Fibroblast of gingiva (primary cell): ENCODE measurements around the gene TMEM182.
A peak's percentile ranks its signal among the peaks of the same experiment; 100 is the strongest.

ENCODE experiments used
- DNase-seq: peaks from one replicate; pipeline ENCODE4 v3.0.0-alpha.2; 2011; ENCODE audit warnings: low read depth

The TMEM182 gene

DNA sequence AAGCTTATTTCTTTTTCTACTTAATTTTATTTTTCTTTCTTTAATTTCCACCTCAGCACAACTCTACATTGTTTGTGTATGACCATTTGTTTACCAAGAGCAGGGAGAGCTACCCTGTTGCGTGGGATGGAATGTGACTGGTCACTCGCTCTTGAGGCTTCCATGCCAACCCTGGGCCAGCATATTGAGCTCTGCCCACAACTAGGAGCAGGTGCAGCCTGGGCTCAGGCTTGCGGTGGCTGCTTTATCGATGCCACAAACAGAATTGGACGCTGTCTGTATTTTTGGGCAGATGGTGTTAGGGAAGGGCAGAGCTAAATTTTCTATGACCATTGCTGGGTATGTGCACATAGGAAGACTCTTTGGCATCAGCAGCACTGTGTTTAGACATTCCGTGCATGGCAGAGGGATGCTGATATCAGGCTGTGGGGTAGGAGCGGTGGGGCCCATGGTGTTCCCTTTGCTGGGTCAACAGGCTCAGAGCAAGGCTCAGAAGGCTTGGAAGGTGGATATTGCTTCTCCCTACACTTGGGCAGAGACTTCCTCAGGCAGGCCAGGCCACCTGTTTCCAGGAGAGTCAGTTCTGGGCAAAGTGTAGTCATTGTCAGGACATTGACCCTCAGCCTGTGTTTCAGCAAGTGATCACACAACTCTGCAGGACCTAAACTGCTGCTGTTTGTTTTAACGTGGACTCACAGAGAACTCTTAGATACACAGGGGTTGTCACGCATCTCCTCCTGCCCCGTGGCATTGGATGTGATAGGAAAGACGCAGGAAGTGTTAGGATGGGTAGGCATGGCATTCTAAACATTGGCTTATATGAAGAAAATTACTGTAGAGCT is 40.2 kb downstream of the TMEM182 start:
- DNase-seq = no peak

DNA sequence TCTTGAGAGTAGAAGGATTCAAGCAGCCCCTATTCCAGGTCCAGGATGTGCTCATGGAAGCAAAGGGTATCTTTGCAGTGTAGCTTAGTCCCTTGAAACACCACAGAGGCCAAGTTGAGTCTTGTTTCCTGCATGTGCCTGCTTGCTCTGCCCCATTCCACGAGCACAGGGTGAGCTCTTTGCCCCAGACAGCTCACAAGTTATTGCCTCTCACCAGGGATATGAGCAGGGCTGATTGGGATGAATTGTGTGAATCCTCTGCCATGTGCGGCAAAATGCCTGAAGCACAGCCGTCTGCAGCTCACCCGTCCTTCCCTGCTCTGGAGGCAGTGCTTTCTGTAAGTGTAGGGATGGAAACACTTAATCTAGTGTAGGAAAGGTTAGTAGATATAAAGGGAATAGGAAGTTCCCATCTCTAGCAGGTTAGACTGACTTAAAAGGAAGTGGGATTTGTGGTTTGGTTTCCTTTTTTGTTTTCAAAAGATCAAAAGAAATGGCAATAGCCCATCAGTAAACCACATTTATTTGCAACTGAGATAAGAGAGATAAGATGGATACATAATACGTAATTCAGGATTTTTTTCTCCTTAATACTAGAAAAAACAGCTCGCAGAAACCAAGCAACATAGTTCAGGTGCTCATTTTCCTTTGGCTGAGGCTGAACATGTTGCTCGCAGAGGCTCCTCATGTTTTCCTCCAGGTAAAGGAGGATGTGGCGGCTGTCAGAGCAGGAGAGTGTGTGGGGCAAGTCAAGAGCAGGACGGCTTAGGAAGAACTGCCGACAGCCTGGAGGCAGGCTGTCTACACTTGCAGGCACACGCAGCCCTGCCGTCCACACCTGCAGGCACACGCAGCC is 41.4 kb downstream of the TMEM182 start:
- DNase-seq = no peak

DNA sequence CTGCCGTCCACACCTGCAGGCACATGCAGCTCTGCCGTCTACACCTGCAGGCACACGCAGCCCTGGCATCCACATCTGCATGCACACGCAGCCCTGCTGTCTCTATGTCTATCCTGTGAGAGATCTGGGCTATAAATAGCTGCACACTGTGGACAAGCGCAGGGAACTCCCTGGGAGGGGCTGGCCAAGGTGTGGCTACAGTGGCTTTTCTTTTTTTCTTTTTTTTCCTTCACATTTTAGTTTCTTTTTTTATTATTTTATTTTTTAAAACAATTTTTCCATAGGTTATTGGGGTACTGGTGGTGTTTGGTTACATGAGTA is 42.0 kb downstream of the TMEM182 start:
- DNase-seq = no peak

DNA sequence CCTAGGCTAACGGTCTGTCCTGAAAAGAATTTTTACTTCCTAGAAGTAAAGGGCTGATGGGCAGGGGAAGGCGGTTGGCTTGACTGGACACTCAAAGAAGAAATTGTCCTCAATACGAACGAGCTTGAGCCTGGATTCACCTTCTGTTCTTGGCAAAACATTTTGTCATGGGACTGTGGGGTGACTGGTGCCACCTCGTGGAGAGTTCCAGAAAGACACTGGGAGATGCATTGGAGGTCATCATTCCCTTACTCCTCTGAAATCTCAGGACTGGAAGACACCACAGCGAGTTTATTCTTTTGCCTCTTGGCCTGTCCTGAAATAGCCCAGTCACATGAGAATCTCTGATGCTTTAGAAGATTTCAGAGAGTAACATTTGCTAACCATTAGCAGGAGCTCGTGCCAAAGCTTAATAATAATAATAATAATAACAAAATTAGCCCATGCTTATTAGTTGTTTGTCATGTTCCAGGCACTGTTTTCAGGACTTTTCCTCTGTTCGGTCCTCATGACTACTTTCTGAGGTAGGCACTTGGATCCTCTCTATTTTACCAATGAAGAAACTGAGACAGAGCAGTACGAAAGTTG is 44.5 kb downstream of the TMEM182 start:
- DNase-seq = peak; percentile 67

DNA sequence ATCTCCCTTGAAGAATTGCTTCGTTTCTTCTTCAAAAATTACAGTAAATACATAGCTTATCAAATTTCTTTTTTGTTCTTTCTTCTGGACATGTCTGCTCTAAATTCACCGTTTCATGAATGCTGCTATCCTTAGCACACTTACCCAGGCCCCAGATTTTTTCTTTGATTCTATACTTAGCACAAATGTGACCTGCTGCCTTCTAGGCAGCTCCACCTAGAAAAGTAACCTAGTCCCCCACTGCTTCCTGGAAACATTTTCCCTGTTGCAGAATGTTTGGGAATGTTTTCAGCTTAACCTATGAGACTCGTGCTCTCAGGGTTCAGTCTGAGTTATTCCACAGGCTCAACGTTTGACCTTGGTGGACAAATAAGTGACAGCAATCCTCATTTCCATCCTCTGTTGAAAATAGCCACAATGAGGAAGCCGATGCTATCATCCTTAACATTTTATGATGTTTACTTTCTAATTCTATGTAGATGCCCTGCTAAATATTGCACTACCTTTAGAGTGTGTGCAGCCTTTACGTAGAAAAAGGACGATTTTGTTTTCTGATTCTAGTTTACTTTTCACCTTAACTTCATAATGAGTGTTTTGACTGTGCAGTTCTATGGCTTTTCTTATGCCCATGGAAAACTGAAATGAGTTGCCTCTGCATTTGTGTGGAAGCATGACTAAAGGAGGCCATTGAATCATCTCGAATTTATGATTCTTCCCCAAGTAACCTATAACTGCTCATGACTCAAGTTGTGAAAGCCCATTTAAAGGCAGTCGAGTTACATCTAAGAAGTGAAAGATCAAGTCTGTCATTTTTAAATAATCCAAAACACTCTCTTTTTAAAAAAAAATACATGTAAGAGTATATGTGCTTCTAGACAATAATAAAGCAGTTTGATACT is 47.7 kb downstream of the TMEM182 start:
- no peak for DNase-seq

DNA sequence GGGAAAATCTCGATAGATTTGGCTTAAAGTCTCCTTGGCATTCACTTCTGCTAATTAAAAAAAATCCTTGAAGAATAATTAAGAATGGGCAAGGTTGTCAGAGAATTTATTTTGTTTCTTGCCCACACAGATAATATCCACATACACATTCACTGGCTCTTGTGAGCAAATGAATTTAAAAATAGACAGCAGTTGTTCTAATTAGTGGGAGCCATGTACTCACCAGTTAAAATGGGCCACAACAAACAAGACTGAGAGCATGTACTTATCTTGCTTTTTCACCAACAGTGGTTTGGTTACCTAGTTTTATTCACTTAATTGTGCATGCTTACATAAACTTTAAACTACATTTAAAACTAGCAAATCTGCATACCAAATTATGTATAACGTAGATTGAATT is 53.5 kb downstream of the TMEM182 start:
- DNase-seq = no peak

DNA sequence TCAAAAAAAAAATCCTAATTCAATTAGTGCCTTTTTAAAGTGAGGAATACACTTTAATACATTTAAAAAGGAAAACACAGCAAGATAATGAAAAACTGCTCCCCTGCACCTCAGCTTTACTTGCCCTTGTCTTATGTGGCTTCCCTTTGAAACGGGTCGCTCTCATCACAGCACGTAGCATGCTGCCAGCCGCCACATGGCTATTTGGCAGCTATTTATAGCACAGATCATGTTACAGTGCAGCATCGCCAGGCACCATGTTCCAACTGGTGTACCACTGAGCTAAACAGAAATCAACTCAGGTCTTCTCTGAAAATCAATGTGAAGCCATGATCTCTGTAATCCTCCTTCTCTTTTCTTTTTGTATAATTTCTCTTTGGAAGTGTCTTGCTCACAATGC is 65.1 kb downstream of the TMEM182 start:
- peak; percentile 14 for DNase-seq

DNA sequence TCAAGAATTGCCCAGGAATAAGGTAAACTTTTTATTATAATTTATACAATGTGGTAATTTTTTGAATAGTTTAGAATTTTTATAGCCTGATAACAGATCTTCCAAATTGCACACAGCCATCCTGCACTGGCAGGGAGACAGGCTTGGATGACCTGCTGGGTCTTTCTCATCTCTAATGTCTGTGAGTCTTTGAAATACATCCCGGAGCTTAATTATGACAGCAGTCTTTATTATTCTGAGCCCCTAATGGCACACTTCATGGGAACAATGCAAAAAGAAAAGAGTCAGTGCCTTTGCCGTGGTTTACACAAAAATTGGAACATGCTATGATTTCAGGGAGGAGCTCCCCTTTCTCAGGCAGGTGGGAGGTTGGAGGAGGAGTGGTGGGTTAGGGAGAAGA is 71.0 kb downstream of the TMEM182 start:
- no peak for DNase-seq

DNA sequence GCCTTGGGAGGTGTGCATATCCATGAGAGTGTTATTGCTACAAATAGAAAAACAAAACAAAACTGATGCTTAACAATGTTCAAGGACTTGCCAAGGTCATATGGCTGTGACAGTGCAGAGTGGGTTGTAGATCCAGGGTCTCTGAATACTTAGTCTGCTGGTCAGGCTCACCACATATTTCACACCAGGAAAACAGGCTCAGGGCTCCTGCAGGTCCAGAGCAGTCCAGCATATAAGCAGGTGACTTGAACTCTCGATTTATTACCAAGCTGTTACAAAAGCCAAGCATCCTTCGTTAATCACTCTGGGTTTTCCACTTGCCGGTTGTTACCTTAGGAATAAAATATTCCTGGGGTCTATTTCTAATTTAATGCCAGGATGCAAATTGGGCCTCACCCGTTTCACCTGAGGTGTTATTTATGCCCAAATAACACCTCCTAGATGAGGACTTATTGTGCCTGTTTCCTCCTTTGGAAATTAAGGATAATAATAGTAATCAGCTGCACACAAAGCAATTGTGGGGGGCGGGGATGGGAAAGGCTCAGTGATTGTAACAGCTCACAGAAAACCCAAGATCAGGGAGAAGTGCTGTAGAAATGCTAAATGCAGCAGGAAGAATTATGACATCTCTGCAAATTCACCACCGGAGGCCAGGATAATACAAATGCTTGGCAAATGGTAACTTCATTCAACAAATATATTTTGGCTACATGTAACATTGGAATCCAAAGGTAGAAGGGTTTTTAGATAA is 72.9 kb downstream of the TMEM182 start:
- DNase-seq = no peak

DNA sequence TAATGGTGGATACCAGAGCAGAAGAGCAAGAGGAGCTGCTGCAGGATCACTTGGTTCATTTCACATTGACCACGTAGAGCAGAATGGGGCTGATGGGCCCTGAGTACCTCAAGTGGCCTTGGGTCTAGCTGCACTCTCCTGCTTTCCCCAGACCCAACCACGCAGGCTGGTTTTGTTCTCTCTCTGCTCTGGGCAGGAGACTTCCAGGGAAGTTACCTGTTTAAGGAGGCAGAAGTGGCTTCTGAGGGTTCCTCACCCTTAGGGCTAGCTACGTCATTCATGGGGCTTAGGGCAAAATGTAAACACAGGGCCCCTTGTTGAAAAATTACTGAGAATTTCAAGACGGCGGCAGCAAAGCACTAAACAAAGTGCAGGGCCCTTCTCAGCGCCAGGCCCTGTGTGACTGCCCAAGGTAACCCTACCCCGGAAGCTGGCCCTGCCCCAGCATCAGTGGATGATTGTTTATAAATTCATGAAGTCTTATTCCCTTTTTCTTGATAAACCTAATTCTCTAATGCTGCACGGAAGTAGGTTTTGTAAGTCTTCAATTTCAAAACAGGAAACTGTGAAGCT is 75.9 kb downstream of the TMEM182 start:
- DNase-seq = no peak

DNA sequence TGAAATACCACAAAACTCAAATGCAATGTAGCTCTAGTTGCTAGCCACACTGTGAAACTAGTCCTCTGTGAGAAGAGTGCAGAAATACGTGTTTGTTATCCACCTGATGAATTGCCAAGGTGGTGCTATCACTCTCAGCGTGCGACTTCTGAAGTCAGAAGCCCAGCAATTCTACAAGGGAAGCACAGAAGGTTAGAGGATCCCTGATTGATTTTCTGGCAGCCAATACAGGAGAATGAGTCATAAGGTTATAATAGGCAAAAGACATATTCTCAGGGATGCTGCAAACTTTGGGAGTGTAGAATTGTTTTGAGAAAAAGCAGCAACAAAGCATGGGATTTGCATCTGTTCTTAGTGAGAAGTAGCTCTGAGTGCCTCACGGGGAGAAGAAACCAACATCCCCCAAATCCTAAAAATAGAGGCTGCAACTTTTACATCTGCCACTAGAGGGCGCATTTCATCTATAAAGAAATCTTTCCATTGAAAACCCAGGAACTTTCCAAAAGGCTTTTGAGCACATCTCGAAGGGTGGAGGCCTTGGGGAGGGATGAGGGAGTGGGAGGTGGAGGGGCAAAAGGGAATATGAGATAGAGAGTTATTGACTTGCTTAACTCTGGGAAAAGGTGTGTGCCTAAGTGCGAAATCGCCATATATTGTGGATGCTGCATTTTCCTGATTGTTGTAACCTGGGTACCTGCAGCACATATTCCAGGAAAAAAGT is 78.0 kb downstream of the TMEM182 start:
- DNase-seq = peak; percentile 7

DNA sequence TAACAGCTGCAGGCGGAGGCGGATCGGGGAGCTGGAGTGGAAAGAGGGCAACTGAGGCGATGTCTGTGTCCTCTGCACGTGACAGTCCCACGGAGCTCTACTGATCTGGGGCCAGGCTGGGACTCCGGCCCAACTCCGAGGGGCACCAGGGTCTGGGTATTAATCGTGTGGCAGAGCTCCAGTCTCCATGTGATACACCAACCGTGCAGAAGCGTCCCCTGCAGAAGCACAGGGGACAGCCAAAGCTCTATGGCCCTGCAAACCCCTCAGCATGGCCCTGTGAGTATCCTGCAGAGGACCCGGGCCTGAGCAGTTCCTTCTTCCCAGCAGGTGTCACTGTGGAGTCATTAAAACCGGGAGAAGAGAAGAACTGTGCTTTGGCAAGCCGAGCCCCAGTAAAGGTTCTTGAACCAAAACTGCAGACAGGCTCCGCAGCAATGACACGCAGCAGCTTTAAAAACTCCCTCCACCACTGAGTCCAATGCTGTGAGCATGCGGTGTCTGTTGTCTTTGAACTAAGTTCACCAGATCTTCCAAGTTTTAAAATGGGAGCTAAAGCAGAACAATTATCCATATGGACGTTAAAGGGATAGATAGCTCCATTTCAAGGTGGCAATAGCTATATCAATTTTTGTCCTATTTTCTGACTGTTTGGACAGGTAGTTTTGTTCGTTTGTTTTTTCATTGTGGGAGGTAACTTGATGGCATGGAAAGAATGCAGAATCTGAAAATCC is 79.4 kb downstream of the TMEM182 start:
- peak; percentile 31 for DNase-seq

DNA sequence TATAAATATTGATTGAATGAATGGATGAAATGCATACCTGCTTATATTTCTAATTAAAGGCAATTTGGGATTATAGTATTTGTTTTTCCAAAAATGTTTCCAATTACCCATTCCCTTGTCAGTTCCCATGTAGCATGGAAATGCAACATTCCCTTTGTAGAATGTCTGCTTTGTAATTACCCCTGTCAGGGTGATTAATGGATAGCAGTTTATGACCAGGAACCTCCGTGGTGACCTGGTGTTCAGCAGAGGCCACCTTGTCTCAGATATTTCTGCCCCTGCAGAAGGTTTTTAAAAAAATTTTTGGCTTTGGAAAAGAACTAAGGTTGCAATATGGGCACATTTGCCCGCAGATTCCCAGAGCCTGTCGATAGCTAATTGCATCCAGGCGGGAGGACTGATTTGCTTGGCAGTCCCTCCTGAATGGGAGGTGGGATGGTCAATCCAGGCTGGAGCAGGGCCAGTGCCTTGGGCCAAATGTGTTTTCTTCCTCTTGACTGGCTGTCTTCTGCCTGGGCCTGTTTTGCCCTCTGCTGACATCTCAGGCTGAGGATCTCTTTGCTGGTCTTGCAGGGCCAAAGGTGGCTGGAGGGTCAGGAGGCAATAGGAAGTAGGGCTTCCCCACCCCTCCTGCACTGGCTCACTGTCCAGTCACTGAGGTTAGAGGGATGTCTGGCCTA is 82.1 kb downstream of the TMEM182 start:
- DNase-seq = no peak

DNA sequence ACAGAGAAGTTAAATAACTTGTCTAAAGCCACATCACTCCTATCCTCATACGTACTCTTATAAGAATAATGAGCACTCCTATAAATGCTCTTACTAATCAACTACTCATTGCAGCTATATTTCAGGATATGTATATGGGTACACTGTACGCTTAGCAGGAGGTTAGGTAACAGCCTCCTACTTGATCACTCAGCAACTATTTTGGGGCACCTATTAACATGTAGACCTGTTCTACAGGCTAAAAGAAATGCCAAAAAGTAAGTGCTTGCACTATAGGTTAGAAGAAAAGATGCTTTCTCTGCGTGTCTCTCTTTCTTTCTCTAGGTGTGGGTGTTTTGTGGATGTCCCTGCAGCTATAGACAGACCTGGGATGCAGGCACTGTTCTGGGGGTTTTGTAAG is 83.1 kb downstream of the TMEM182 start:
- DNase-seq = no peak

DNA sequence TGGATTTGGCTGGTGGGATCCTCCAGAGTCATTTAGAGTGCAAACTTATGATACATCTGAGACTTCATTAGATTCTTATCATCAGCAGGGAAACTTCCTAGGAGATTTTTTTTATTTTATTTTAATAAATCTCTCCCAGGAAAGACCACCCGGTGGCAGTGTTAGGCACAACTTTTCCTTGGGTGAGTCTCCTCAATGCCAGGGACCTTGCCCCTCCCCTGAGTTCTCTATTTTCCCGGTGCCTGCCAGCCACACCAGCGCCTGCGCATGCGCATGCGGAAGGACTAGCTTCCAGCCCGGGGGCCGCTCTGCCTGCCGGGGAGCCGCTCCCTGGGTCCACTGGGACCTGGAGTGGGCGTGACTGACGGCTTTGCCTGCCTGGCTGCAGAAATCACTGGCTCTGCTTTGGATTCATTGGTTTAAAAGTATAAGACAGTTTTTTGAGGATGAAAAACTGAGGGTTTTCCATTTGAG is 86.6 kb downstream of the TMEM182 start:
- DNase-seq = peak; percentile 40

DNA sequence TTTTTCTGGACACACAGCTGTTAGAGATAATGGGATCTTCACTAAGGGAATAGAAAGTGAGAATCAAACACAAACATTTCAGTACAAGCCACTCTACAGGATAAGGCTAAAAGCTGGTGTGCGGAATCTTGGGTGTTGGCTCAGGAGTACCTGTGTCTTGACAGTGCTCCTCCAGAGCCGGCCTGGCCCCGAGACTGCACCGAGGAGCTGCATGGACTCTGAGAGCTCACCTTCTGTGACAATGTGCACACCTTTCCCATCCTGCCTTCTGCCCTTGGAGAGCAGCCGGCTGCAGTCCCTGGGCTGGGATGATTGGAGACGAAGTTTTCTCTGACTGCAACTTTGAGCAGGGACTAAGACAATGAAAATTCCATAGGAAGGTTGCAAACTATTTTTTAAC is 89.1 kb downstream of the TMEM182 start:
- no peak for DNase-seq

DNA sequence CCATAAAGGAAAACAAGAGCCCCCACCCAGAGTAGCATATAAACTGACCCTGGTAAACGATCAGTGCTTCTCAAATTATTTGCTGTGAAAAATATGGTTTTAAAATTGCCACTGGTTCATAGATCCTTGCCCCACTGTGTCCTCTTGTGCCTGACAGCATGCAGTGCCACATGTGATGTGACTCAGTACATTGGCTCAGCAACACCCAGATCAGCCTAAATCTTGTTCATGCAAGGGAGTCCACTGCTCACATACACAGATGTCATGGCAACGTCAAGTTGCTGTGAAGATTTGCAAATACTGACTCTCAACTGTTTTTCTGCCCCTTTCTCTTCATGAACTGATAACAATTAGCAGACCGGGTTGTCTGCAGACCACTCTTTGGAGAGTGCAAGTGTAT is 91.0 kb downstream of the TMEM182 start:
- no peak for DNase-seq
